ENCODE measurements around the gene BIN2. TPM values are rescaled to one million over a fixed set of nuclear protein-coding genes. Genes with fewer than 3 reads are reported as not detected.
A peak's percentile ranks its signal among the peaks of the same experiment; 100 is the strongest.

BIN2 gene
- not detected for total RNA-seq
- polyA plus RNA-seq (2013, experiment 1 of 2) = not detected
- polyA plus RNA-seq (2013, experiment 2 of 2) = not detected
- long read RNA-seq, experiment 1 = 0 reads
- long read RNA-seq, experiment 2, partial matches to known transcripts = 0 of 1 reads
- long read RNA-seq, experiment 2, other reads (novel, unspliced or antisense) = 0 of 1 reads
- long read RNA-seq, experiment 3 = 0 reads
- long read RNA-seq, experiment 4 = 0 reads

- DNase-seq = no peak
- H3K27me3 ChIP-seq (ENCODE audit: control insufficient read depth, insufficient read depth, low read length, poor library complexity, severe bottlenecking) = no peaks in the 10 kb centered on the region
- no peak within 1 kb of the TSS for H3K4me3 Mint-ChIP-seq
- no peak within 1 kb of the TSS for H3K4me3 ChIP-seq (ENCODE audit: low read length)
- H3K27me3 Mint-ChIP-seq (ENCODE audit: insufficient read depth) = no peaks in the 10 kb centered on the region
- no peaks in the 10 kb centered on the region for H3K9me3 ChIP-seq (ENCODE audit: control insufficient read depth, low read length)
- TF ChIP-seq CTCF (conservative IDR thresholded peaks at IDR 0.05) = no peak
- H3K27ac ChIP-seq (ENCODE audit: low read depth, low read length) = no peak within 1 kb of the TSS
- H3K27ac Mint-ChIP-seq = peak within 1 kb of the TSS; percentile 10
- no peaks in the 10 kb centered on the region for H3K36me3 Mint-ChIP-seq (ENCODE audit: low read depth)
- H3K9me3 Mint-ChIP-seq = no peaks in the 10 kb centered on the region
- H3K9ac ChIP-seq (ENCODE audit: extremely low read depth, low read length, poor library complexity, severe bottlenecking) = no peak within 1 kb of the TSS
- WGBS, 2 experiments (ENCODE audit: insufficient coverage in 1 of 2, insufficient read length in 1 of 2) = 96 to 97% methylated on average over 46 to 60 of the region's 60 CpGs
- H3K36me3 ChIP-seq (ENCODE audit: control insufficient read depth, insufficient read depth, low read length) = no peaks in the 10 kb centered on the region
- peaks cover 45% of the 10 kb centered on the region for H3K4me1 Mint-ChIP-seq
- peaks cover 17% of the 10 kb centered on the region for H3K4me1 ChIP-seq (ENCODE audit: control insufficient read depth, insufficient read depth, low read length)
These were observed at the start of gene BIN2 for GRCh38 chr12:51323966-51324895. Gene BIN2 (minus strand): TSS chr12:51324174. CDS start chr12:51324102, 72 bp downstream.

DNA sequence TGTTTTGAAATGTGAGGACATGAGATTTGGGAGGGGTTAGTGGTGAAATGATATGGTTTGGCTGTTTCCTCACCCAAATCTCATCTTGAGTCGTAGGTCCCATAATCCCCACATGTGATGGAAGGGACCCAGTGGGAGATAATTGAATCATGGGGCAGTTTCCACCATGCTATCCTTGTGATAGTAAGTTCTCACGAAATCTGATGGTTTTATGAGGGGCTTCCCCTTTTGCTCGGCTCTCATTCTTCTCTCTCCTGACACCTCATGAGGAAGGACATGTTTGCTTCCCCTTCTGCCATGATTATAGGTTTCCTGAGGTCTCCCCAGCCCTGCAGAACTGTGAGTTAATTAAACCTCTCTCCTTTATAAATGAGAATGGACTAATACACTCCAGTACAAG lies 49.2 kb upstream of the BIN2 start:
- Histone ChIP-seq H3K36me3 (ENCODE audit: control insufficient read depth, insufficient read depth, low read length) (peaks cover 18% of the 10 kb centered on the region), H3K9ac (ENCODE audit: extremely low read depth, low read length, poor library complexity, severe bottlenecking) (no peak overlapping the region), H3K27ac (ENCODE audit: low read depth, low read length) (no peak overlapping the region), H3K4me3 (ENCODE audit: low read length) (no peak overlapping the region), H3K9me3 (ENCODE audit: control insufficient read depth, low read length) (no peaks in the 10 kb centered on the region), H3K4me1 (ENCODE audit: control insufficient read depth, insufficient read depth, low read length) (peaks cover 8% of the 10 kb centered on the region), H3K27me3 (ENCODE audit: control insufficient read depth, insufficient read depth, low read length, poor library complexity, severe bottlenecking) (no peaks in the 10 kb centered on the region)
- Mint-ChIP-seq H3K27ac (no peak overlapping the region), H3K27me3 (ENCODE audit: insufficient read depth) (no peaks in the 10 kb centered on the region), H3K36me3 (ENCODE audit: low read depth) (peaks cover 30% of the 10 kb centered on the region), H3K9me3 (no peaks in the 10 kb centered on the region), H3K4me3 (no peak overlapping the region), H3K4me1 (peaks cover 22% of the 10 kb centered on the region)
- no peak for TF ChIP-seq CTCF (conservative IDR thresholded peaks at IDR 0.05)
- no peak for DNase-seq
- WGBS, 2 experiments (ENCODE audit: insufficient coverage in 1 of 2, insufficient read length in 1 of 2) = 93 to 100% methylated on average over 3 of the region's 3 CpGs

GRCh38 chr12:51372021-51372420 lies 48.0 kb upstream of the BIN2 start:
- peak overlapping the region; percentile 78 for H3K27ac ChIP-seq (ENCODE audit: low read depth, low read length)

More at GRCh38 chr12:51372021-51372420, 48.0 kb upstream of the BIN2 start:
- no peaks in the 10 kb centered on the region for H3K27me3 ChIP-seq (ENCODE audit: control insufficient read depth, insufficient read depth, low read length, poor library complexity, severe bottlenecking)
- no peak overlapping the region for H3K4me3 Mint-ChIP-seq
- peak overlapping the region; percentile 95 for H3K27ac Mint-ChIP-seq
- no peaks in the 10 kb centered on the region for H3K9me3 Mint-ChIP-seq
- no peak for DNase-seq
- H3K36me3 ChIP-seq (ENCODE audit: control insufficient read depth, insufficient read depth, low read length) = peaks cover 18% of the 10 kb centered on the region
- no peaks in the 10 kb centered on the region for H3K9me3 ChIP-seq (ENCODE audit: control insufficient read depth, low read length)
- H3K4me3 ChIP-seq (ENCODE audit: low read length) = no peak overlapping the region
- H3K4me1 ChIP-seq (ENCODE audit: control insufficient read depth, insufficient read depth, low read length) = peaks cover 8% of the 10 kb centered on the region
- H3K4me1 Mint-ChIP-seq = peaks cover 22% of the 10 kb centered on the region
- H3K9ac ChIP-seq (ENCODE audit: extremely low read depth, low read length, poor library complexity, severe bottlenecking) = peak overlapping the region; percentile 45
- 83 to 100% methylated on average over 1 to 2 of the region's 2 CpGs for WGBS, 2 experiments (ENCODE audit: insufficient coverage in 1 of 2, insufficient read length in 1 of 2)
- peak; percentile 14 for TF ChIP-seq CTCF (conservative IDR thresholded peaks at IDR 0.05)
- H3K27me3 Mint-ChIP-seq (ENCODE audit: insufficient read depth) = no peaks in the 10 kb centered on the region
- H3K36me3 Mint-ChIP-seq (ENCODE audit: low read depth) = peaks cover 24% of the 10 kb centered on the region

Measured in endodermal cell (in vitro differentiated cells).